SU-DHL-6 (cell line): ENCODE measurements around the gene LRRTM4.
"Not testable (repeated sequence)": the region's sequence is repeated elsewhere in the genome, so short reads cannot be mapped to it uniquely, and the experiment has no call there.

Source experiments
- H2AFZ ChIP-seq: fragments of 200-600 bp; sonication (generic); 2 replicates; pipeline ENCODE4 v1.6.1; 2014; ENCODE audit warnings: low read depth, mild to moderate bottlenecking, moderate library complexity, mixed read lengths, antibody characterized with exemption, low read length; ENCODE audit not compliant: severe bottlenecking
- H3F3A ChIP-seq: fragments of 200-600 bp; shearing (Covaris generic); 2 replicates; pipeline ENCODE4 v1.6.0; 2016; ENCODE audit warnings: antibody characterized with exemption, mild to moderate bottlenecking; ENCODE audit not compliant: insufficient read depth
- H3K27ac ChIP-seq: fragments of 200-600 bp; sonication (generic); 2 replicates; pipeline ENCODE4 v1.5.1; 2016; ENCODE audit warnings: low read depth, mild to moderate bottlenecking, low read length, moderate library complexity, mixed read lengths
- H3K27me3 ChIP-seq: fragments of 200-600 bp; sonication (generic), shearing (Covaris generic); 2 replicates; pipeline ENCODE4 v1.6.0; 2014; ENCODE audit warnings: mild to moderate bottlenecking, low read length
- H3K36me3 ChIP-seq: fragments of 200-600 bp; sonication (generic); 2 replicates; pipeline ENCODE4 v1.6.1; 2014; ENCODE audit warnings: mild to moderate bottlenecking, low read length, mixed read lengths
- H3K4me2 ChIP-seq: fragments of 300-600, 200-600 bp; shearing (Covaris generic), sonication (generic); 2 replicates; pipeline ENCODE4 v1.6.0; 2014; ENCODE audit warnings: low read length, low read depth, mild to moderate bottlenecking; ENCODE audit not compliant: poor library complexity, severe bottlenecking
- H3K4me3 ChIP-seq: fragments of 200-600 bp; sonication (generic); 2 replicates; pipeline ENCODE4 v1.5.1; 2014; ENCODE audit warnings: antibody characterized with exemption, low read length, mild to moderate bottlenecking, mixed read lengths; ENCODE audit not compliant: insufficient read depth, poor library complexity, severe bottlenecking
- H3K79me2 ChIP-seq: fragments of 200-600 bp; sonication (generic); 2 replicates; pipeline ENCODE4 v1.6.1; 2014; ENCODE audit warnings: mild to moderate bottlenecking, low read length, moderate library complexity; ENCODE audit not compliant: insufficient read depth
- H3K9ac ChIP-seq: fragments of 200-600 bp; sonication (generic); 2 replicates; pipeline ENCODE4 v1.7.0; 2014; ENCODE audit warnings: mild to moderate bottlenecking, low read length
- H3K9me2 ChIP-seq: fragments of 200-600 bp; sonication (generic); replicated peaks from 2 replicates; pipeline ENCODE4 v1.6.1; 2014; ENCODE audit warnings: low read length; ENCODE audit not compliant: insufficient read depth
- H3K9me3 ChIP-seq: fragments of 200-600 bp; sonication (generic); 2 replicates; pipeline ENCODE4 v1.6.1; 2014; ENCODE audit warnings: low read length, mixed read lengths; ENCODE audit not compliant: insufficient read depth
- H4K20me1 ChIP-seq: fragments of 200-600 bp; sonication (generic); 2 replicates; pipeline ENCODE4 v1.6.1; 2014; ENCODE audit warnings: low read depth, mild to moderate bottlenecking, antibody characterized with exemption, low read length, moderate library complexity, mixed read lengths
- CTCF ChIP-seq: fragments of 200-600 bp; sonication (generic); IDR thresholded peaks from one replicate; pipeline ENCODE4 v1.5.1; 2017; ENCODE audit warnings: antibody characterized with exemption, mild to moderate bottlenecking, low read length, moderate library complexity; ENCODE audit not compliant: insufficient read depth, poor library complexity, severe bottlenecking
- EZH2phosphoT487 ChIP-seq: fragments of 200-600 bp; sonication (generic), shearing (Covaris generic); conservative IDR thresholded peaks from 2 replicates; pipeline ENCODE4 v1.6.1; 2018; ENCODE audit warnings: mild to moderate bottlenecking, antibody characterized with exemption, low read length, moderate library complexity, mixed read lengths

The LRRTM4 gene

GRCh38 chr2:76711490-76711889 is 810.7 kb downstream of the LRRTM4 start:
- Histone ChIP-seq H4K20me1 (no peaks in the 10 kb centered on the region), H3K9ac (no peak overlapping the region), H3K27ac (no peak overlapping the region), H3K36me3 (no peaks in the 10 kb centered on the region), H3K4me2 (no peak overlapping the region), H3K9me2 (no peaks in the 10 kb centered on the region), H3K27me3 (no peaks in the 10 kb centered on the region), H3K4me3 (no peak overlapping the region), H3K9me3 (no peaks in the 10 kb centered on the region; the same call in 1 of the 2 replicates), H3K79me2 (no peaks in the 10 kb centered on the region), H2AFZ (no peak overlapping the region), H3F3A (no peaks in the 10 kb centered on the region)
- TF ChIP-seq CTCF, result no peak

- H4K20me1 ChIP-seq, result no peaks in the 10 kb centered on the region
- H2AFZ ChIP-seq, result no peak overlapping the region
- H3F3A ChIP-seq, result no peaks in the 10 kb centered on the region
- H3K27ac ChIP-seq, result no peak overlapping the region
- H3K4me3 ChIP-seq, result no peak overlapping the region
- H3K79me2 ChIP-seq, result no peaks in the 10 kb centered on the region
- H3K9ac ChIP-seq, result no peak overlapping the region
- no peaks in the 10 kb centered on the region for H3K36me3 ChIP-seq
- no peaks in the 10 kb centered on the region for H3K27me3 ChIP-seq
- no peaks in the 10 kb centered on the region for H3K9me2 ChIP-seq
- TF ChIP-seq EZH2phosphoT487 (no peak), CTCF (no peak)
- no peak overlapping the region for H3K4me2 ChIP-seq
- no peaks in the 10 kb centered on the region for H3K9me3 ChIP-seq
Observed at GRCh38 chr2:76700894-76701293, 821.3 kb downstream of the LRRTM4 start.

GRCh38 chr2:76697998-76698713 is 824.0 kb downstream of the LRRTM4 start:
- H4K20me1 ChIP-seq, H3K27ac ChIP-seq, H3K27me3 ChIP-seq, H2AFZ ChIP-seq, H3K9ac ChIP-seq, H3F3A ChIP-seq, H3K79me2 ChIP-seq, H3K9me3 ChIP-seq, H3K4me3 ChIP-seq, H3K36me3 ChIP-seq, H3K9me2 ChIP-seq, H3K4me2 ChIP-seq: not testable (repeated sequence)
